Measurements from ENCODE around the gene TLL2. TPM values are rescaled to one million over a fixed set of nuclear protein-coding genes. Genes with fewer than 3 reads are reported as not detected.

The TLL2 gene
- polyA plus RNA-seq, 2 of the 4 experiments (the other 2 are of a cell fraction), result 0.08 to 0.13 TPM

DNA sequence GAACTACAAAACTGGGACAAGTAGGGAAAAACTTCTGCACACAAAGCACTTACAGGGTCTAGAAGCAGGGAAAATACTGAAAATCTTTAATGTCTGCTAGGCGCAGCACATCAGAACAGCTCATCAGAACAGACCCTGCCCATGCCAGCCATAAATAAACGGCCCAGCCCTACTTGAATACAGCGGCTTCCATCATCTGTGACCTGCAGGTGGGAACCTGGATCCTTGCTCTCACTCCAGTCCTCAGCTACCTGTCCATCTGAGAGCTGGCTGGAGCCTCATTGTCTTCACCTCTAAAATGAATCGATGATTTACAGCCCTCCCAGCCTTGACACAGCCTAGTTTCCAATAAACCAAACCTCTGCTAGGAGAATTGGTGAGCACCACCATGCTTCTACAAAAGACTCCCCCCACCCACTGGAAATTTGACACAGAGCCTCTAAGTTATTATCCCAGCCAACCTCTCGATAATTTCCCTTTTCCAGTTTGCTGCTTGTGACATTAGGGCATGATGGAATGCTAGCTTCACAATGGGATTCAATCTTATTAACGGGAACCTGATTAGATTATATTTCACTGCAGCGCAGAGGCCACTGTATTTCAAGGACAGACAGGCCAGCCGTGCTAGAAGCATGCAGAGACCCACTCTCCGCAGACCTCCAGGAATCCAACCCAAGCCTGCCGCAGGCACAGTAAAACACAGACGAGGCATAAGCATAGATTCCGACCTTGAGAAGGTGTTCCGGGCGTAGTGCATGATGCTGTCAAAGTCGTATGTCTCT is 93.3 kb downstream of the TLL2 start:
- 70% methylated on average over 15 of the region's 15 CpGs for WGBS (ENCODE audit: missing lambda C conversion rate)
- no peak overlapping the region for H3K4me2 ChIP-seq
- FAIRE-seq, result no peak
- CTCF ChIA-PET, result interaction anchor here (0.5 to 1.5 kb wide), 5 partner anchors 13 to 661 kb away, joined by 3 to 4 read pairs (median 4); no protein-coding TSS in a partner anchor
- no peak overlapping the region for H3K27ac ChIP-seq
- ATAC-seq, result no peak
- TF ChIP-seq RNF2 (IDR thresholded peaks at IDR 0.05; ENCODE audit: borderline replicate concordance, low read depth), result no peak
- no peak for TF ChIP-seq TP53 (CRISPR knock-in tag; IDR thresholded peaks at IDR 0.05)
- TF ChIP-seq HDAC2 (IDR thresholded peaks at IDR 0.05), result no peak
- TF ChIP-seq, protein P1, sequence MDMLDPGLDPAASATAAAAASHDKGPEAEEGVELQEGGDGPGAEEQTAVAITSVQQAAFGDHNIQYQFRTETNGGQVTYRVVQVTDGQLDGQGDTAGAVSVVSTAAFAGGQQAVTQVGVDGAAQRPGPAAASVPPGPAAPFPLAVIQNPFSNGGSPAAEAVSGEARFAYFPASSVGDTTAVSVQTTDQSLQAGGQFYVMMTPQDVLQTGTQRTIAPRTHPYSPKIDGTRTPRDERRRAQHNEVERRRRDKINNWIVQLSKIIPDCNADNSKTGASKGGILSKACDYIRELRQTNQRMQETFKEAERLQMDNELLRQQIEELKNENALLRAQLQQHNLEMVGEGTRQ (IDR thresholded peaks at IDR 0.05), result no peak
- no peak for TF ChIP-seq TFCP2L1 (CRISPR knock-in tag; IDR thresholded peaks at IDR 0.05)
- TF ChIP-seq ZFP36 (IDR thresholded peaks at IDR 0.05; ENCODE audit: borderline replicate concordance, partially characterized antibody), result no peak
- TF ChIP-seq GATA3 (IDR thresholded peaks at IDR 0.05; ENCODE audit: borderline replicate concordance), result no peak
- no peak for TF ChIP-seq NR3C1 (IDR thresholded peaks at IDR 0.05)
- no peak for TF ChIP-seq REST (IDR thresholded peaks at IDR 0.05)
- no peak for TF ChIP-seq HMGXB4 (CRISPR knock-in tag; IDR thresholded peaks at IDR 0.05; ENCODE audit: borderline replicate concordance)
- no peak for TF ChIP-seq NPAS2 (CRISPR knock-in tag; IDR thresholded peaks at IDR 0.05; ENCODE audit: borderline replicate concordance)
- H3K4me1 ChIP-seq, result no peaks in the 10 kb centered on the region
- DNase-seq (ENCODE audit: low read depth in 1 of 2, low spot score in 1 of 2), result no peak
- POLR2A ChIA-PET, result no interaction called here
- no peak overlapping the region for H3K4me3 ChIP-seq
- no peaks in the 10 kb centered on the region for H3K9me3 ChIP-seq

DNA sequence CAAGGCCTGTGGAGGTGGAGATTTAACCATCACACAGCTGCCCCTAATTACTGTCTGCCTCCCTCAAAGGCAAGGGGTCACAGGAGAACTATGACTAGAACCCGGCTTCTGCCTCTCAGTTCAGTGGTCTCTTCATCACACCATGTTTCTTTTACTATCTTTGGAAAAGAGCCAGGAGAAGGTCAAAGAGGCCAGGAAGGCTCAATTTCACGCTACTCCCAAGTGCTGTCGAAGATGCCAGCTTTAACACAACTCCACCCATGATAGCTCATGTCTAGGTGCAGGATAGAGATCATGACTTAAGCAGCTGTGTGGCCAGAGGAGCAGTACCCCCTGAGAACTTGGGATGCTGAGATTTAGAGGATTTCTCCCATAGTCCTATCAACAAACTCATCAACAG is 94.4 kb downstream of the TLL2 start:
- TF ChIP-seq HDAC2 (IDR thresholded peaks at IDR 0.05) (no peak), CBX2 (IDR thresholded peaks at IDR 0.05; ENCODE audit: borderline replicate concordance, low read depth) (no peak), HOXA7 (CRISPR knock-in tag; IDR thresholded peaks at IDR 0.05) (no peak), FOXS1 (CRISPR knock-in tag; IDR thresholded peaks at IDR 0.05) (no peak), FOSB (CRISPR knock-in tag; IDR thresholded peaks at IDR 0.05) (no peak), CTCF (IDR thresholded peaks at IDR 0.05) (no peak), ZFP36 (IDR thresholded peaks at IDR 0.05; ENCODE audit: borderline replicate concordance, partially characterized antibody) (no peak), E2F6 (IDR thresholded peaks at IDR 0.05; ENCODE audit: borderline replicate concordance, low read depth) (no peak), GATA3 (IDR thresholded peaks at IDR 0.05; ENCODE audit: borderline replicate concordance) (no peak), KDM5A (IDR thresholded peaks at IDR 0.05) (no peak), EP300 (IDR thresholded peaks at IDR 0.05) (no peak), SREBF2 (IDR thresholded peaks at IDR 0.05) (no peak), PHF8 (IDR thresholded peaks at IDR 0.05; ENCODE audit: borderline replicate concordance, low read depth) (no peak), CHD2 (IDR thresholded peaks at IDR 0.05; ENCODE audit: low read length, partially characterized antibody) (no peak)
- TF ChIP-seq, protein P1 (IDR thresholded peaks at IDR 0.05), result no peak
- ChIA-PET CTCF (interaction anchor here (0.5 to 2.1 kb wide), 7 partner anchors 9 to 662 kb away, joined by 3 to 5 read pairs (median 3); no protein-coding TSS in a partner anchor), POLR2A (no interaction called here)
- 45% methylated on average over 3 of the region's 3 CpGs for WGBS (ENCODE audit: missing lambda C conversion rate)
- Histone ChIP-seq H3K4me3 (no peak overlapping the region), H3K4me2 (no peak overlapping the region), H3K4me1 (no peaks in the 10 kb centered on the region), H3K27ac (no peak overlapping the region), H3K9me3 (no peaks in the 10 kb centered on the region)
- ATAC-seq, result no peak
- no peak for FAIRE-seq
- DNase-seq (ENCODE audit: low read depth in 1 of 2, low spot score in 1 of 2), result no peak
